ENCODE measurements around the gene SPEN.
A peak's percentile ranks its signal among the peaks of the same experiment; 100 is the strongest.
"Not testable (repeated sequence)": the region's sequence is repeated elsewhere in the genome, so short reads cannot be mapped to it uniquely, and the experiment has no call there.

The SPEN gene

GRCh38 chr1:15810073-15810472 is 37.4 kb upstream of the SPEN start:
- Histone ChIP-seq H3K9me3 (ENCODE audit: control insufficient read depth, low read length) (no peaks in the 10 kb centered on the region), H3K27ac (ENCODE audit: insufficient read depth, low read depth, low read length, poor library complexity, severe bottlenecking) (no peak overlapping the region), H3K36me3 (ENCODE audit: control insufficient read depth, insufficient read depth, low read length) (no peaks in the 10 kb centered on the region), H3K27me3 (ENCODE audit: control insufficient read depth, insufficient read depth, low read length, poor library complexity, severe bottlenecking) (no peaks in the 10 kb centered on the region), H3K4me3 (ENCODE audit: insufficient read depth, low read depth, low read length) (no peak overlapping the region), H3K4me1 (ENCODE audit: control insufficient read depth, insufficient read depth, low read length) (no peaks in the 10 kb centered on the region)
- WGBS, 2 experiments, result 79 to 93% methylated on average over 1 of the region's 1 CpG

- Histone ChIP-seq H3K4me3 (ENCODE audit: insufficient read depth, low read depth, low read length) (no peak overlapping the region), H3K27me3 (ENCODE audit: control insufficient read depth, insufficient read depth, low read length, poor library complexity, severe bottlenecking) (no peaks in the 10 kb centered on the region), H3K36me3 (ENCODE audit: control insufficient read depth, insufficient read depth, low read length) (no peaks in the 10 kb centered on the region), H3K4me1 (ENCODE audit: control insufficient read depth, insufficient read depth, low read length) (no peaks in the 10 kb centered on the region), H3K27ac (ENCODE audit: insufficient read depth, low read depth, low read length, poor library complexity, severe bottlenecking) (no peak overlapping the region), H3K9me3 (ENCODE audit: control insufficient read depth, low read length) (no peaks in the 10 kb centered on the region)
- 93 to 97% methylated on average over 5 of the region's 5 CpGs for WGBS, 2 experiments
Observed at GRCh38 chr1:15816674-15817073, 30.8 kb upstream of the SPEN start.

GRCh38 chr1:15820478-15820877 is 27.0 kb upstream of the SPEN start:
- 89 to 95% methylated on average over 3 of the region's 3 CpGs for WGBS, 2 experiments
- no peaks in the 10 kb centered on the region for H3K27me3 ChIP-seq (ENCODE audit: control insufficient read depth, insufficient read depth, low read length, poor library complexity, severe bottlenecking)
- H3K27ac ChIP-seq (ENCODE audit: insufficient read depth, low read depth, low read length, poor library complexity, severe bottlenecking), result no peak overlapping the region
- no peak overlapping the region for H3K4me3 ChIP-seq (ENCODE audit: insufficient read depth, low read depth, low read length)
- no peaks in the 10 kb centered on the region for H3K36me3 ChIP-seq (ENCODE audit: control insufficient read depth, insufficient read depth, low read length)
- no peaks in the 10 kb centered on the region for H3K9me3 ChIP-seq (ENCODE audit: control insufficient read depth, low read length)
- no peaks in the 10 kb centered on the region for H3K4me1 ChIP-seq (ENCODE audit: control insufficient read depth, insufficient read depth, low read length)

GRCh38 chr1:15825800-15826199 is 21.7 kb upstream of the SPEN start:
- Histone ChIP-seq H3K9me3 (ENCODE audit: control insufficient read depth, low read length) (no peaks in the 10 kb centered on the region), H3K36me3 (ENCODE audit: control insufficient read depth, insufficient read depth, low read length) (no peaks in the 10 kb centered on the region), H3K27me3 (ENCODE audit: control insufficient read depth, insufficient read depth, low read length, poor library complexity, severe bottlenecking) (no peaks in the 10 kb centered on the region), H3K4me1 (ENCODE audit: control insufficient read depth, insufficient read depth, low read length) (no peaks in the 10 kb centered on the region), H3K4me3 (ENCODE audit: insufficient read depth, low read depth, low read length) (no peak overlapping the region), H3K27ac (ENCODE audit: insufficient read depth, low read depth, low read length, poor library complexity, severe bottlenecking) (no peak overlapping the region)

GRCh38 chr1:15826810-15827507 is 20.5 kb upstream of the SPEN start:
- H3K4me1 ChIP-seq (ENCODE audit: control insufficient read depth, insufficient read depth, low read length), result no peaks in the 10 kb centered on the region
- no peak overlapping the region for H3K4me3 ChIP-seq (ENCODE audit: insufficient read depth, low read depth, low read length)
- H3K27ac ChIP-seq (ENCODE audit: insufficient read depth, low read depth, low read length, poor library complexity, severe bottlenecking), result no peak overlapping the region
- H3K36me3 ChIP-seq (ENCODE audit: control insufficient read depth, insufficient read depth, low read length), result no peaks in the 10 kb centered on the region
- no peaks in the 10 kb centered on the region for H3K9me3 ChIP-seq (ENCODE audit: control insufficient read depth, low read length)
- no peaks in the 10 kb centered on the region for H3K27me3 ChIP-seq (ENCODE audit: control insufficient read depth, insufficient read depth, low read length, poor library complexity, severe bottlenecking)
- WGBS, 2 experiments, result 92 to 93% methylated on average over 5 of the region's 6 CpGs

GRCh38 chr1:15827567-15827966 is 19.9 kb upstream of the SPEN start:
- H3K9me3 ChIP-seq (ENCODE audit: control insufficient read depth, low read length); H3K4me1 ChIP-seq (ENCODE audit: control insufficient read depth, insufficient read depth, low read length); H3K27me3 ChIP-seq (ENCODE audit: control insufficient read depth, insufficient read depth, low read length, poor library complexity, severe bottlenecking); H3K27ac ChIP-seq (ENCODE audit: insufficient read depth, low read depth, low read length, poor library complexity, severe bottlenecking); H3K36me3 ChIP-seq (ENCODE audit: control insufficient read depth, insufficient read depth, low read length); H3K4me3 ChIP-seq (ENCODE audit: insufficient read depth, low read depth, low read length): not testable (repeated sequence)
- 91 to 96% methylated on average over 15 of the region's 15 CpGs for WGBS, 2 experiments

- not testable (repeated sequence) for H3K4me1 ChIP-seq (ENCODE audit: control insufficient read depth, insufficient read depth, low read length); H3K27me3 ChIP-seq (ENCODE audit: control insufficient read depth, insufficient read depth, low read length, poor library complexity, severe bottlenecking); H3K4me3 ChIP-seq (ENCODE audit: insufficient read depth, low read depth, low read length); H3K36me3 ChIP-seq (ENCODE audit: control insufficient read depth, insufficient read depth, low read length); H3K27ac ChIP-seq (ENCODE audit: insufficient read depth, low read depth, low read length, poor library complexity, severe bottlenecking); H3K9me3 ChIP-seq (ENCODE audit: control insufficient read depth, low read length)
- WGBS, 2 experiments, result 93% methylated on average over 14 of the region's 14 CpGs
Observed at GRCh38 chr1:15828931-15829330, 18.6 kb upstream of the SPEN start.

GRCh38 chr1:15830258-15830657 is 17.2 kb upstream of the SPEN start:
- no peaks in the 10 kb centered on the region for H3K36me3 ChIP-seq (ENCODE audit: control insufficient read depth, insufficient read depth, low read length)
- no peak overlapping the region for H3K4me3 ChIP-seq (ENCODE audit: insufficient read depth, low read depth, low read length)
- WGBS, 2 experiments, result 27% methylated on average over 1 of the region's 1 CpG
- no peak overlapping the region for H3K27ac ChIP-seq (ENCODE audit: insufficient read depth, low read depth, low read length, poor library complexity, severe bottlenecking)
- H3K27me3 ChIP-seq (ENCODE audit: control insufficient read depth, insufficient read depth, low read length, poor library complexity, severe bottlenecking), result no peaks in the 10 kb centered on the region
- no peaks in the 10 kb centered on the region for H3K4me1 ChIP-seq (ENCODE audit: control insufficient read depth, insufficient read depth, low read length)
- no peaks in the 10 kb centered on the region for H3K9me3 ChIP-seq (ENCODE audit: control insufficient read depth, low read length)

GRCh38 chr1:15833069-15833679 is 14.3 kb upstream of the SPEN start:
- no peak overlapping the region for H3K27ac ChIP-seq (ENCODE audit: insufficient read depth, low read depth, low read length, poor library complexity, severe bottlenecking)
- H3K9me3 ChIP-seq (ENCODE audit: control insufficient read depth, low read length), result no peaks in the 10 kb centered on the region
- no peaks in the 10 kb centered on the region for H3K27me3 ChIP-seq (ENCODE audit: control insufficient read depth, insufficient read depth, low read length, poor library complexity, severe bottlenecking)
- 88 to 93% methylated on average over 23 to 24 of the region's 24 CpGs for WGBS, 2 experiments
- no peaks in the 10 kb centered on the region for H3K4me1 ChIP-seq (ENCODE audit: control insufficient read depth, insufficient read depth, low read length)
- no peaks in the 10 kb centered on the region for H3K36me3 ChIP-seq (ENCODE audit: control insufficient read depth, insufficient read depth, low read length)
- H3K4me3 ChIP-seq (ENCODE audit: insufficient read depth, low read depth, low read length), result peak overlapping the region; percentile 57

GRCh38 chr1:15833842-15834405 is 13.6 kb upstream of the SPEN start:
- H3K4me3 ChIP-seq (ENCODE audit: insufficient read depth, low read depth, low read length), result peak overlapping the region; percentile 57
- H3K4me1 ChIP-seq (ENCODE audit: control insufficient read depth, insufficient read depth, low read length), result no peaks in the 10 kb centered on the region
- no peaks in the 10 kb centered on the region for H3K36me3 ChIP-seq (ENCODE audit: control insufficient read depth, insufficient read depth, low read length)
- H3K27ac ChIP-seq (ENCODE audit: insufficient read depth, low read depth, low read length, poor library complexity, severe bottlenecking), result peak overlapping the region; percentile 100
- WGBS, 2 experiments, result 6 to 19% methylated on average over 8 to 10 of the region's 10 CpGs
- no peaks in the 10 kb centered on the region for H3K9me3 ChIP-seq (ENCODE audit: control insufficient read depth, low read length)
- no peaks in the 10 kb centered on the region for H3K27me3 ChIP-seq (ENCODE audit: control insufficient read depth, insufficient read depth, low read length, poor library complexity, severe bottlenecking)

All from ectodermal cell (in vitro differentiated cells).